Loucy (cell line): ENCODE results near the gene NEDD4L.

Source experiments
- H2AFZ ChIP-seq: fragments of 200-600 bp; sonication (generic); 2 replicates; pipeline ENCODE4 v1.6.0; 2016; ENCODE audit warnings: antibody characterized with exemption, mild to moderate bottlenecking, low read length, moderate library complexity
- H3F3A ChIP-seq: fragments of 200-600 bp; 2 replicates; pipeline ENCODE4 v1.6.0; 2016; ENCODE audit warnings: antibody characterized with exemption, low read depth, mild to moderate bottlenecking
- H3K27me3 ChIP-seq: fragments of 200-600 bp; sonication (generic); 2 replicates; pipeline ENCODE4 v1.6.1; 2014; ENCODE audit warnings: low read length, mild to moderate bottlenecking; ENCODE audit not compliant: insufficient read depth, poor library complexity, severe bottlenecking
- H3K36me3 ChIP-seq: fragments of 200-600 bp; sonication (generic); 2 replicates; pipeline ENCODE4 v1.6.1; 2016; ENCODE audit warnings: low read length; ENCODE audit not compliant: insufficient read depth
- H3K4me1 ChIP-seq: fragments of 200-600 bp; sonication (generic); 2 replicates; pipeline ENCODE4 v1.5.1; 2014; ENCODE audit warnings: low read length, mild to moderate bottlenecking; ENCODE audit not compliant: insufficient read depth, poor library complexity, severe bottlenecking
- H3K4me2 ChIP-seq: fragments of 200-600 bp; sonication (generic); 2 replicates; pipeline ENCODE4 v1.6.0; 2014; ENCODE audit warnings: antibody characterized with exemption, low read length, low read depth, mild to moderate bottlenecking; ENCODE audit not compliant: poor library complexity, severe bottlenecking
- H3K4me3 ChIP-seq: fragments of 200-600 bp; sonication (generic); 2 replicates; pipeline ENCODE4 v1.5.1; 2014; ENCODE audit warnings: low read length, mild to moderate bottlenecking, mixed read lengths; ENCODE audit not compliant: poor library complexity, severe bottlenecking
- H3K79me2 ChIP-seq: fragments of 200-600 bp; sonication (generic); 2 replicates; pipeline ENCODE4 v1.6.1; 2014; ENCODE audit warnings: low read length; ENCODE audit not compliant: insufficient read depth
- H3K9ac ChIP-seq: fragments of 200-600 bp; sonication (generic); 2 replicates; pipeline ENCODE4 v1.6.0; 2014; ENCODE audit warnings: mild to moderate bottlenecking, low read depth, low read length, moderate library complexity; ENCODE audit not compliant: poor library complexity, severe bottlenecking
- H3K9me2 ChIP-seq: fragments of 200-600 bp; sonication (generic); replicated peaks from 2 replicates; pipeline ENCODE4 v1.6.1; 2016; ENCODE audit warnings: low read depth, low read length, mixed read lengths
- H3K9me3 ChIP-seq: fragments of 200-600 bp; sonication (generic); 2 replicates; pipeline ENCODE4 v1.6.1; 2014; ENCODE audit warnings: mild to moderate bottlenecking, antibody characterized with exemption, low read length, low read depth; ENCODE audit not compliant: insufficient read depth
- H4K20me1 ChIP-seq: fragments of 200-600 bp; sonication (generic); 2 replicates; pipeline ENCODE4 v1.6.0; 2014; ENCODE audit warnings: antibody characterized with exemption, low read length, mild to moderate bottlenecking; ENCODE audit not compliant: insufficient read depth, poor library complexity, severe bottlenecking
- EZH2phosphoT487 ChIP-seq: fragments of 200-600 bp; IDR thresholded peaks from 2 replicates; pipeline ENCODE4 v1.6.1; 2018; ENCODE audit warnings: antibody characterized with exemption, mild to moderate bottlenecking, moderate library complexity, borderline replicate concordance
- TF ChIP-seq, protein P1 (sequence below): fragments of 200-600 bp; sonication (generic); conservative IDR thresholded peaks from 2 replicates; pipeline ENCODE4 v1.5.1; 2014; ENCODE audit warnings: mild to moderate bottlenecking, antibody characterized with exemption, low read length

Gene NEDD4L

DNA sequence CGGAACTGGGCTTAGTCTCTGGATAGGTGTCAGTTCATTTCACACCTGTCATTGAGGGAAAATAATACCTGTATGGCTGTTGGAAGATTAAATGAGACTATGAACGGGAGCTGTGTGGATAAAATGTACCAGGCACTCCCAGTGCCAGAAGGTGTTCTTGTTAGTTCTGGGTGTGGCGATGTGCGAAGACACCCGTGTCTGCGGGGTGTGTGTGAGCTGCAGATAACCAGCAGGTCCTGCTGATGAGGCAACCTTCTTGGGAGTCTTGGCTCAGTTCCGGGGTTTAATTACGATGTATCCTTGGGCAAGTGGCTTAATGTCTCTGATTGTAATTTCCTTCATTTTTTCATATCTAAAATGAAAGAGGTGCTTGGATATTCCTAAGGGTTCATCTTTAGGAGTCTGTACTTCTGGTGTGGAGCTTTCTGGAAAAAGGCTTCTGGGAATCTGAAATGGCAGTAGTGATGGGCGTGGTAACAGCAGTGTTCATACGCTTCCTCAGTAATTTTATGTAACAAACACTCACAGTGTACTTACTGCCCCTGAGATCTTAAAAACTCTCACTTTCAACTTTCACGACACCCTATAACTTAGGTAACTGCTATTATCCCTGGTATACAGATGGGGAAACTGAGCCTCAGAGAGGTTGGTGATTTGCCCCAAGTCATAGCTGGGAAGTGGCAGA lies 35.0 kb downstream of the NEDD4L start:
- H3K36me3 ChIP-seq: no peaks in the 10 kb centered on the region

DNA sequence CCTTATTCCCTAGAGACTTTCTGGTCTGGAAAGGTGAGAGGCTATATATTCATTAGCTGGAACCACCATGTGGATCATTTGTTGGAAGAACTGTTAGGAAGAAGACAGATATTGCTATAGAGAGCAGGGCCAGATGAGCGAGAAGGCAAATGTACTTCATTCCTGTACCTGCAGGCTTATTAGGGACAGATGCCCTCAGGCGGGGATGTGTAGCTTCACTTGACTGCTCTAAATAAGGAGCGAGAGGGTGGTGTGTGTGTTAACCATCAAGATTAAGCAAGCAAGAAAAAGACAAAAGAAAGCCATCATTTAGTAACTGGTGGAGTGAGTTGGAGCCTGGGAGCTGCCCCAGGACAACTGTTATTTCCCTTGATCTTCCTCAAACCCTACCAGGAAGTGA lies 36.4 kb downstream of the NEDD4L start:
- Histone ChIP-seq H3K9ac (no peak overlapping the region), H3K4me3 (no peak overlapping the region), H3F3A (no peaks in the 10 kb centered on the region), H2AFZ (no peak overlapping the region), H3K4me2 (no peak overlapping the region), H4K20me1 (no peaks in the 10 kb centered on the region), H3K9me2 (no peaks in the 10 kb centered on the region), H3K9me3 (no peaks in the 10 kb centered on the region), H3K27me3 (no peaks in the 10 kb centered on the region), H3K79me2 (peaks cover 6% of the 10 kb centered on the region; the same call in 1 of the 2 replicates), H3K36me3 (no peaks in the 10 kb centered on the region), H3K4me1 (peaks cover 6% of the 10 kb centered on the region)
- no peak for TF ChIP-seq EZH2phosphoT487
- TF ChIP-seq, protein P1, sequence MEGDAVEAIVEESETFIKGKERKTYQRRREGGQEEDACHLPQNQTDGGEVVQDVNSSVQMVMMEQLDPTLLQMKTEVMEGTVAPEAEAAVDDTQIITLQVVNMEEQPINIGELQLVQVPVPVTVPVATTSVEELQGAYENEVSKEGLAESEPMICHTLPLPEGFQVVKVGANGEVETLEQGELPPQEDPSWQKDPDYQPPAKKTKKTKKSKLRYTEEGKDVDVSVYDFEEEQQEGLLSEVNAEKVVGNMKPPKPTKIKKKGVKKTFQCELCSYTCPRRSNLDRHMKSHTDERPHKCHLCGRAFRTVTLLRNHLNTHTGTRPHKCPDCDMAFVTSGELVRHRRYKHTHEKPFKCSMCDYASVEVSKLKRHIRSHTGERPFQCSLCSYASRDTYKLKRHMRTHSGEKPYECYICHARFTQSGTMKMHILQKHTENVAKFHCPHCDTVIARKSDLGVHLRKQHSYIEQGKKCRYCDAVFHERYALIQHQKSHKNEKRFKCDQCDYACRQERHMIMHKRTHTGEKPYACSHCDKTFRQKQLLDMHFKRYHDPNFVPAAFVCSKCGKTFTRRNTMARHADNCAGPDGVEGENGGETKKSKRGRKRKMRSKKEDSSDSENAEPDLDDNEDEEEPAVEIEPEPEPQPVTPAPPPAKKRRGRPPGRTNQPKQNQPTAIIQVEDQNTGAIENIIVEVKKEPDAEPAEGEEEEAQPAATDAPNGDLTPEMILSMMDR: no peak

More for the DNA sequence above, 35.0 kb downstream of the NEDD4L start:
- H3K79me2 ChIP-seq: peaks cover 6% of the 10 kb centered on the region; the same call in 1 of the 2 replicates
- no peaks in the 10 kb centered on the region for H4K20me1 ChIP-seq
- no peak overlapping the region for H3K9ac ChIP-seq
- TF ChIP-seq, protein P1: no peak
- TF ChIP-seq EZH2phosphoT487: no peak
- no peak overlapping the region for H3K4me3 ChIP-seq
- H3K4me1 ChIP-seq: peaks cover 6% of the 10 kb centered on the region
- H3K9me3 ChIP-seq: no peaks in the 10 kb centered on the region
- no peaks in the 10 kb centered on the region for H3F3A ChIP-seq
- H3K27me3 ChIP-seq: no peaks in the 10 kb centered on the region
- no peak overlapping the region for H3K4me2 ChIP-seq
- H2AFZ ChIP-seq: no peak overlapping the region
- no peaks in the 10 kb centered on the region for H3K9me2 ChIP-seq

DNA sequence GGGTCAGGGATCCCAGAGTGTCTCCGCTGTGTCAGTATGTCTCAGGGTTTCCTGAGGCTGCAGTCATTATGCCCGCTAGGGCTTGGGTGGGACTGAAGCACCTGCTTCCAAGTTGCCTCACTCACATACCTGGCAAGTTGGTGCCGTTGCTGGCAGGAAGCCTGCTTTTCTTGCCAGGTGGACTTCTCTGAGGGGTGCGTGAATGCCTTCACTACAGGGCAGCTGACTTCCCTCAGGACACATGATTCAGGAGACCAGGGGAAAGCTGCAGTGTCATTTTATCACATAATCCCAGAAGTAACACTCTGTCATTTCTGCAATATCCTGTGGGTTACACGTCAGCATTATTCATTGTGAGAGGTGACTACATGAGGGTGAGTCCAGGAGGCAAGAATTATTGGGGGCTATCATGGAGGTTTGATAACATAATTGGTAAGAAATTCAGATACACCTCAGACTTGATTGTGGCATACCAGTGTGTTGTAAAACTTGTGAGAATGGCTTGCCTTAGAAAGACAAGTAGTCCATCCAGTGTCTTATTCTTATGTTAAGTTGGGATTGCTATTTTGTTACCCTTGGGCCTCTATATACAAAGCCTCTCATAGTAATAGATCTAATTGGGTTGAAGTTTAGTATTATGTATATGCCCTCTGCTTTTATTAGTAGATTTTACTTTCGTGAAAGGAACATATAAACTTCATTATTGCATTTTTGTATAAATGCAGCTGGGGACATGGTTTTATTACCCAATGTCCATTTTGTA lies 44.1 kb downstream of the NEDD4L start:
- H3K4me2 ChIP-seq: no peak overlapping the region
- no peaks in the 10 kb centered on the region for H3F3A ChIP-seq
- no peak overlapping the region for H2AFZ ChIP-seq
- H3K4me1 ChIP-seq: peaks cover 17% of the 10 kb centered on the region
- H3K9me3 ChIP-seq: 0 out of 2 replicates have a peak, but pooled peaks cover 10% of the 10 kb centered on the region
- H3K27me3 ChIP-seq: no peaks in the 10 kb centered on the region
- H3K4me3 ChIP-seq: no peak overlapping the region
- H4K20me1 ChIP-seq: no peaks in the 10 kb centered on the region
- no peaks in the 10 kb centered on the region for H3K36me3 ChIP-seq
- TF ChIP-seq EZH2phosphoT487: no peak
- TF ChIP-seq, protein P1: no peak
- no peak overlapping the region for H3K9ac ChIP-seq
- no peaks in the 10 kb centered on the region for H3K9me2 ChIP-seq
- H3K79me2 ChIP-seq: no peaks in the 10 kb centered on the region; the same call in 1 of the 2 replicates
